H1 (cell line): ENCODE results near the gene PRX. TPM values are rescaled to one million over a fixed set of nuclear protein-coding genes. Genes with fewer than 3 reads are reported as not detected.

ENCODE experiments used
- CTCF ChIA-PET: fragments of 300-600 bp; sonication (Branson Sonifier 250); formaldehyde crosslinking; loops from one replicate; lab custom pipeline; 2021; ENCODE audit not compliant: partially characterized antibody; lab: Charles Lee
- POLR2A ChIA-PET: fragments of 300-600 bp; sonication (Branson Sonifier 250); formaldehyde crosslinking; loops from one replicate; lab custom pipeline; 2021; ENCODE audit warnings: inconsistent platforms; ENCODE audit not compliant: partially characterized antibody; lab: Charles Lee
- DNase-seq, 2 experiments: peaks; one replicate each; pipeline versions ENCODE4 v3.0.0 to v3.0.0-alpha.2; 2010 to 2022; ENCODE audit warnings: low spot score in 2 of 2, low read depth in 1 of 2, mixed read lengths in 1 of 2
- FAIRE-seq: peaks from 2 replicates; lab custom pipeline; 2011; peaks lifted over from hg19 to GRCh38; lab: Jason Lieb, UNC
- H2AFZ ChIP-seq: 2 replicates; pipeline ENCODE4 v1.8.1; 2012; ENCODE audit warnings: low read length, inconsistent platforms
- H2AK5ac ChIP-seq: 2 replicates; pipeline ENCODE4 v1.6.1; 2013; ENCODE audit warnings: low read depth, low read length
- H2BK120ac ChIP-seq: replicated peaks from 2 replicates; pipeline ENCODE3; 2013; ENCODE audit warnings: low read depth, low read length, inconsistent platforms
- H2BK12ac ChIP-seq: 2 replicates; pipeline ENCODE4 v1.6.1; 2013; ENCODE audit warnings: low read depth, low read length
- H2BK15ac ChIP-seq: 2 replicates; pipeline ENCODE4 v1.6.1; 2013; ENCODE audit warnings: low read length
- H2BK20ac ChIP-seq: 2 replicates; pipeline ENCODE4 v1.6.1; 2013; ENCODE audit warnings: low read length
- H2BK5ac ChIP-seq: 2 replicates; pipeline ENCODE4 v1.6.1; 2013; ENCODE audit warnings: low read depth, low read length
- H3K14ac ChIP-seq: 2 replicates; pipeline ENCODE4 v1.6.1; 2013; ENCODE audit warnings: inconsistent platforms; ENCODE audit not compliant: insufficient read length
- H3K18ac ChIP-seq: 2 replicates; pipeline ENCODE4 v1.6.1; 2013; ENCODE audit warnings: low read length; ENCODE audit errors: extremely low read depth
- H3K23ac ChIP-seq: 2 replicates; pipeline ENCODE4 v1.6.1; 2013; ENCODE audit warnings: inconsistent platforms; ENCODE audit not compliant: insufficient read length
- H3K23me2 ChIP-seq: 2 replicates; pipeline ENCODE4 v1.6.1; 2013; ENCODE audit warnings: low read depth, low read length
- H3K27ac ChIP-seq: 2 replicates; pipeline ENCODE4 v1.6.1; 2011; ENCODE audit warnings: low read depth, low read length, inconsistent platforms
- H3K27me3 ChIP-seq, 4 experiments: replicated peaks in 1 of 4; 1 replicate in 1 of 4; 2 replicates in 3 of 4; pipeline versions ENCODE4 v1.6.1 to v1.8.1; 2011 to 2013; ENCODE audit warnings: low read length in 3 of 4, mild to moderate bottlenecking in 3 of 4, inconsistent platforms in 2 of 4, mixed read lengths in 2 of 4, moderate library complexity in 1 of 4; ENCODE audit not compliant: control insufficient read depth in 3 of 4, insufficient read depth in 3 of 4; ENCODE audit errors: extremely low read depth in 1 of 4
- H3K36me3 ChIP-seq, 4 experiments: 2 replicates each; pipeline versions ENCODE4 v1.6.1 to v1.8.1; 2011 to 2013; ENCODE audit warnings: mild to moderate bottlenecking in 4 of 4, low read length in 3 of 4, moderate library complexity in 2 of 4, control low read depth in 1 of 4, inconsistent platforms in 1 of 4; ENCODE audit not compliant: insufficient read depth in 4 of 4, control insufficient read depth in 2 of 4
- H3K4ac ChIP-seq: replicated peaks from 2 replicates; pipeline ENCODE3; 2013; ENCODE audit warnings: low read length, low read depth, mixed read lengths, inconsistent platforms; ENCODE audit not compliant: insufficient read length
- H3K4me1 ChIP-seq, 4 experiments: replicated peaks in 1 of 4; 1 replicate in 1 of 4; 2 replicates in 3 of 4; pipeline versions ENCODE4 v1.6.1 to v1.8.1; 2011 to 2013; ENCODE audit warnings: low read length in 3 of 4, inconsistent platforms in 2 of 4, mixed read lengths in 1 of 4; ENCODE audit not compliant: insufficient read depth in 4 of 4, control insufficient read depth in 3 of 4
- H3K4me2 ChIP-seq, 2 experiments: 2 replicates each; pipeline versions ENCODE4 v1.6.1 to v1.8.1; 2011 to 2013; ENCODE audit warnings: low read depth in 2 of 2, low read length in 2 of 2, control low read depth in 1 of 2, inconsistent platforms in 1 of 2, mild to moderate bottlenecking in 1 of 2; ENCODE audit not compliant: insufficient read depth in 1 of 2
- H3K4me3 ChIP-seq, 4 experiments: fragments of 200-600, 300-600 bp in 1 of 4; sonication (generic), shearing (Covaris generic), sonication (Bioruptor Twin) in 1 of 4; 2 replicates each; pipeline versions ENCODE4 v1.5.1 to v1.8.1; 2011 to 2016; ENCODE audit warnings: low read length in 4 of 4, low read depth in 3 of 4, control low read depth in 2 of 4, inconsistent platforms in 2 of 4, mild to moderate bottlenecking in 2 of 4, mixed read lengths in 1 of 4, moderate library complexity in 1 of 4; ENCODE audit not compliant: insufficient read depth in 2 of 4; ENCODE audit errors: extremely low read depth in 1 of 4
- H3K56ac ChIP-seq: replicated peaks from 2 replicates; pipeline ENCODE3; 2013; ENCODE audit warnings: low read depth, mild to moderate bottlenecking, mixed read lengths, low read length, inconsistent platforms; ENCODE audit not compliant: insufficient read length
- H3K79me1 ChIP-seq: 2 replicates; pipeline ENCODE4 v1.6.1; 2013; ENCODE audit warnings: low read depth, low read length, control low read depth
- H3K79me2 ChIP-seq, 2 experiments: 2 replicates each; pipeline versions ENCODE4 v1.6.1 to v1.8.1; 2012 to 2013; ENCODE audit warnings: low read length in 2 of 2, mild to moderate bottlenecking in 2 of 2, inconsistent platforms in 1 of 2; ENCODE audit not compliant: insufficient read depth in 2 of 2, control insufficient read depth in 1 of 2
- H3K9ac ChIP-seq, 4 experiments: replicated peaks in 1 of 4; 1 replicate in 1 of 4; 2 replicates in 3 of 4; pipeline versions ENCODE4 v1.6.1 to v1.8.1; 2011 to 2013; ENCODE audit warnings: low read depth in 3 of 4, low read length in 3 of 4, control low read depth in 2 of 4, mild to moderate bottlenecking in 2 of 4, moderate library complexity in 2 of 4, inconsistent platforms in 1 of 4; ENCODE audit errors: extremely low read depth in 1 of 4
- H3K9me3 ChIP-seq, 2 experiments: 2 replicates each; pipeline versions ENCODE4 v1.6.1 to v1.8.1; 2012 to 2013; ENCODE audit warnings: mild to moderate bottlenecking in 2 of 2, moderate library complexity in 2 of 2, control low read depth in 1 of 2, inconsistent platforms in 1 of 2, low read depth in 1 of 2, low read length in 1 of 2, mixed read lengths in 1 of 2; ENCODE audit not compliant: insufficient read depth in 2 of 2
- H4K20me1 ChIP-seq, 2 experiments: replicated peaks in 1 of 2; 2 replicates each; pipeline versions ENCODE3 to v1.8.1; 2011 to 2013; ENCODE audit warnings: inconsistent platforms in 2 of 2, low read length in 2 of 2, mild to moderate bottlenecking in 1 of 2; ENCODE audit not compliant: insufficient read depth in 2 of 2, control insufficient read depth in 1 of 2
- H4K5ac ChIP-seq: 2 replicates; pipeline ENCODE4 v1.6.1; 2013; ENCODE audit warnings: low read length, low read depth, mixed read lengths, inconsistent platforms; ENCODE audit not compliant: insufficient read length
- H4K8ac ChIP-seq: 2 replicates; pipeline ENCODE4 v1.8.0; 2013; ENCODE audit warnings: mild to moderate bottlenecking, moderate library complexity, low read length, inconsistent platforms; ENCODE audit not compliant: insufficient read depth; ENCODE audit errors: extremely low read depth
- H4K91ac ChIP-seq: replicated peaks from 2 replicates; pipeline ENCODE3; 2013; ENCODE audit warnings: low read length, mixed read lengths, inconsistent platforms; ENCODE audit not compliant: insufficient read length
- EZH2 ChIP-seq: fragments of 200-600 bp; sonication (generic); IDR thresholded peaks from 2 replicates; pipeline ENCODE4 v1.7.1; 2012; ENCODE audit warnings: low read depth, mild to moderate bottlenecking, moderate library complexity, low read length, inconsistent platforms; ENCODE audit not compliant: severe bottlenecking
- WGBS, 2 experiments: shearing (Covaris generic) in 1 of 2; methylation state at CpG; one replicate each; pipeline versions ENCODE4 v1.1.6 to v1.1.7; 2013 to 2015; ENCODE audit warnings: low lambda C conversion rate in 2 of 2, mixed read lengths in 2 of 2, inconsistent platforms in 1 of 2, low coverage in 1 of 2, missing lambda C conversion rate in 1 of 2; ENCODE audit not compliant: insufficient replicate concordance in 2 of 2, insufficient coverage in 1 of 2, insufficient read length in 1 of 2; ENCODE audit errors: extremely low coverage in 1 of 2, missing lambda C conversion rate in 1 of 2; 5-methylcytosine and 5-hydroxymethylcytosine counted together
- polyA plus RNA-seq, 7 experiments: library from polyadenylated mRNA; depleted of rRNA in 3 of 7; stranded (reverse) in 5 of 7; unstranded in 2 of 7; fragments of >200 nt in 5 of 7; fragments of 200-250 nt in 2 of 7; gene quantifications; 1 replicate in 5 of 7; 2 replicates in 1 of 7; 4 replicates in 1 of 7; pipeline versions ENCODE4 v1.2.1 to v1.2.3, GENCODE V29; 2011 to 2013; ENCODE audit warnings: missing spikeins in 2 of 7, mixed read lengths in 2 of 7
- total RNA-seq: library from RNA; stranded (reverse); fragmentation: NEBNext Ultra II Directional; extraction: Animal tissue kit (Norgen Biotek cat#: 25700); gene quantifications from 2 replicates; pipeline ENCODE4 v1.2.1, GENCODE V29; 2021

Gene PRX
- total and polyA plus RNA-seq, 2 of the 8 experiments (the other 6 are each of a cell fraction or from before 2014, with no cell fraction given) = 2.8 to 5.8 TPM

- Histone ChIP-seq H3K79me2 (no peaks in the 10 kb centered on the region), H2BK120ac (no peak overlapping the region), H2BK5ac (no peak overlapping the region), H3K27me3 (no peaks in the 10 kb centered on the region), H2AK5ac (no peak overlapping the region), H3K4me3 (no peak overlapping the region), H4K5ac (no peak overlapping the region), H2BK15ac (no peak overlapping the region), H3K4me1 (peaks cover 0 to 7% (median 4%) of the 10 kb centered on the region in 4 experiments; a peak in 5 of 7 replicates), H3K27ac (no peak overlapping the region), H3K23me2 (no peaks in the 10 kb centered on the region; the same call in 1 of the 2 replicates), H3K14ac (no peak overlapping the region), H2AFZ (no peak overlapping the region), H3K4me2 (no peak overlapping the region), H4K91ac (no peak overlapping the region), H2BK20ac (no peak overlapping the region), H3K4ac (no peak overlapping the region), H3K79me1 (no peaks in the 10 kb centered on the region), H3K9ac (no peak overlapping the region; a peak in 1 of 7 replicates), H3K23ac (no peak overlapping the region), H4K8ac (no peak overlapping the region), H2BK12ac (no peak overlapping the region), H3K9me3 (no peaks in the 10 kb centered on the region), H3K36me3 (peaks cover 10 to 55% (median 21%) of the 10 kb centered on the region in 4 experiments; a peak in 7 of 8 replicates), H3K56ac (no peak overlapping the region), H3K18ac (no peak overlapping the region), H4K20me1 (peaks cover 0 to 6% of the 10 kb centered on the region in 2 experiments)
- DNase-seq (no peak), FAIRE-seq (no peak)
- WGBS, 2 experiments = 89% methylated on average over 5 of the region's 5 CpGs; no CpG with 5 or more reads in 1 of the 2 experiments
- no peak for TF ChIP-seq EZH2
- ChIA-PET POLR2A (interaction anchor here (0.7 to 3.2 kb wide), 5 partner anchors 9 to 54 kb away, joined by 3 to 25 read pairs (median 4); partner anchors contain the start of gene SERTAD1), CTCF (interaction anchor here (0.5 to 3.0 kb wide), 6 partner anchors 9 to 324 kb away, joined by 3 to 16 read pairs (median 3); no protein-coding TSS in a partner anchor)
Measured at GRCh38 chr19:40371802-40372122, 41.4 kb downstream of the PRX start.
